NCI-H2196 treated with DMSO at 0.1 percent for 48 hours (cell line): Measurements from ENCODE around the gene TNKS1BP1.

Experiments
- DNase-seq: peaks from one replicate; lab custom pipeline; 2025; ENCODE audit not compliant: unreplicated experiment; lab: John Stamatoyannopoulos, UW

Gene TNKS1BP1

DNA sequence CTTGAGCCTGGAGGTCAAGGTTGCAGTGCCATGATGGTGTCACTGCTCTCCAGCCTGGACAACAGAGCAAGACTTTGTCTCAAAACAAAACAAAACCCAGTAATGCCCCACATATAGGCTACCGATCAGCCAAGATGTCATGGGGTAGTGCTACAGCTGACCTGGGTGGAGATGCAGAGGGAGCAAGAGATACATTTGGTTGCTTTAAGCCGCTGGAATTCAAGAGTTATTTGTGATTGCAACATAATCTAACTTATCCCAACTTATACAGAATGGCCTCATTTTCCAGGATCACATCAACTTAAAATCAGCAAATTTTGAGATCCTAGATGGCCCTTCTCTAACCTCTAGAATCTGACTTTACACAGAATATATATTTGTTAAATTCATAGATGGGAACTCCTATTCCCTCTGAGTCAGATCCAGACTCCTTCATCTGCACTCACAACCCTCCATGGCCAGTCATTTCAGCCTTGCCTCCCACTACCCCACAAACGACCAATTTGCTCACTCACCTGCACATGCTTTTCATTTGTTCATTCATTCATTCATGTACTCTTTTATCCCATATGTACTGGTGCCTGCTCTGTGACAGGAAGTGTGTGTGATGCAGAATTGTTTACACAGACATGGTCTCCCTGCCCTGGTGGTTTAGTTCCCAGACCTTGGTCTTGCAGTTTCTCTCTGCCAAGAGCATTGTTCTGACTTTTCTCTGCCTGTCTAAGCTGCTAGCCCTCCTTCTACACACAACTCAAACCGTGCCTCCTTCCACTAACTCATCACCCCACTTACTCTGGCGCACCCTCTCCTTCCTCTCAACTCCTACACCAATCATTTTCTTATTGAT, 63.6 kb downstream of the TNKS1BP1 start:
- DNase-seq, result no peak

DNA sequence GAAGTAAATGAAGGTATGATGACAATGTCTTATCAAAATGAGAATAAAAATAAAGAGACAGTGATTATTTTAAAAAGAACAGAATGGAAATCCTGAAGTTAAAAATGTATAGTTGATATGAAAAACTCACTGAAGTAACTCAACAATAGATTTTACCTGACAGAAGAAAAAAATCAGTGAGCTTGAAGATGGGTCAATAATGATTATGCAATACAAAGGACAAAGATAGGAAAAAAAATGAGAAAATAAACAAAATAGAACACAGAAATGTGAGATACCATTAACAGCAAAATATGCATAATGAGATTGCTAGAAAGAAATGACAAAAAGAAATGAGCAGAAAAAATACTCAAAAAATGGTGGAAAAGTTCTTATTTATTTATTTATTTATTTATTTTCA, 68.6 kb downstream of the TNKS1BP1 start:
- DNase-seq, result no peak

DNA sequence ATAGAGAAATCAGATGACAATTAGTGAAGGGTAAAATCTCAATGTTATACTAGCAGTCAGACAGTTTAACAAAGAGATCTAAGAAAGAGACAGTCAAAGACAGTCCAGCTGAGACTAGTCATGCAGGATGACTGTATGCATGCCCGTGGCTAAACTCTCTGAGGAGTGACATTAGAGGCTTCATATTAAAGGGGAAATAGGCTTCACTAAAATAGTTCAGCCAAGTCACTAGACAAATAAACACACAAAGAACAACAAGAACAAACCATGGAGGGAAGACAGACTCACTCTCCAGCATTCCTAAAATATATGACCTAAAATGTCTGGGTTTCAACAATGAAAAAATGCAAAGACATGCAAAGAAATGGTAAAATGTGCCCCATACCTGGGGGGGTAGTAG, 69.1 kb downstream of the TNKS1BP1 start:
- DNase-seq, result no peak

DNA sequence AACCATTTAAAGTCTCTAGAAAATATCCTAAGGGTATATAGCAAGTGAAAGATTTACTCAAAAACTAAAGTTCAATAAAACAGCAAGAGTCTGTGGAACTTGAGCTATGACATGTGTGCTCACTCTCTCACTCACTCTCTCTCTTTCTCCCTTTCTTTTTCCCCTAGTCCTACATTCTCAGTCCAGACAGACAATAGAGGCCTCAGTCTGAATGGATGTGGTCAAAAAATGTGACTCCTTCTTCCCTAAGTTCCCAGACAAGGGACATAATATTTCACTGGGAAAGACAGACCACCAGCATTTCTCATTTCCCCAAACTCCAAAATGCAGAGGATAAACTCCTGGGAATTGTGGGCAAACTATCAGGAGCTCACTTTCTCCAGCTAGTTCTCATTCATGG, 70.1 kb downstream of the TNKS1BP1 start:
- DNase-seq, result no peak

DNA sequence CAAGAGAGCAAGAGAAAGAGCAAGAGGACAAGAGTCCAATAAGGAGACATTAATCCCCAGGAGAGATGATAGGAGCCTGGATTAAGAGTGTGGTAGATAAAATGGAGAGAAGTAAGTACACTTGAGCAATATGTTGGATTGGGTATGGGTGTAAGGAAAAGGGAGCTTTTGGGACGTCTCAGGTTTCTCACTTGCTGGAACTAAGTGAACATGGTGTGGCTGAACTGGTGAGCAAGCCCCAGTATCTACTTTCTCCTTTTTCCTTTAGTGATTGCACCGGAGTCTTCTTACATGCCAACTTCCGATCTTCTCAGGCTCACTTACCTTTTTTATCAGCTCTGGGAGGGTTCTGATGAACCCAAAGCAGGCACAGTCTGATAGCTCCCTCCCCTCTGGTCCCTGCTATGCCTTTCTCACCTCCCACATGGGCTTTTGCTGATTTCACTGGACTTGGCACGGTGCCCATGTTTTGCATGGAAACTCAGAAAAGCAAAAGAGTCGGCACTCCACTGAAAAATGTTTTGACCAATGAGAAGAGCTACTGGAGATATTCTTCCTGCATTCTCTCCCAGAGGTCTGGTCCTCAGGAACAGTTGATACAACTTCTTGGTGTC, 73.2 kb downstream of the TNKS1BP1 start:
- DNase-seq, result no peak

DNA sequence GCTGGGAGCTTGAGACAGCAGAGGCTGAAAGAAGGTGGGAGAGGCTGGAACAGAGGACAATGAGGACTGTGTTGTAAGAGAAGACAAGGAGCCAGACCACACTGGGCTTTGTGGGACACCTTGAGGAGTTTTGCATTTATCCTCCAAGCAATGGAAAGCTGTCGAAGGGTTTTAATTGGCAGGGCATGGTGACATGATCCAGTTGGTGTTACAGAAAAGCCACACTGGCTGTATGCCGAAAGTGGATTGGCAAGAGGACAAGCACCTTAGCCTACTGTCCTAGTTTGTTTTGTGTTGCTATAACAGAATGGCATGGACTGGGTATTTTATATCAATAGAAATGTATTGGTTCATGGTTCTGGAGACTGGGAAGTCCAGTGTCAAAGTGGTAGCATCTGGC, 73.7 kb downstream of the TNKS1BP1 start:
- no peak for DNase-seq
